ENCODE results near the gene NXPH2.
A peak's percentile ranks its signal among the peaks of the same experiment; 100 is the strongest.

The NXPH2 gene

GRCh38 chr2:138779781-138780445 lies at the start of gene NXPH2:
NXPH2 (minus strand) TSS chr2:138780390; CDS start chr2:138780241, 149 bp downstream.
- Histone ChIP-seq H4K20me1 (no peaks in the 10 kb centered on the region), H3K27me3 (no peaks in the 10 kb centered on the region), H3K4me3 (no peak within 1 kb of the TSS), H3K9ac (no peak within 1 kb of the TSS), H3K4me2 (no peak within 1 kb of the TSS), H3K9me3 (replicated peaks in 1 of 11) (peaks cover 14 to 30% (median 22%) of the 10 kb centered on the region in 11 experiments), H3K36me3 (no peaks in the 10 kb centered on the region), H3K4me1 (no peaks in the 10 kb centered on the region), H3K27ac (no peak within 1 kb of the TSS)
- no peak for TF ChIP-seq Cebpa-rat (IDR thresholded peaks at IDR 0.05)

GRCh38 chr2:138829326-138829919 lies 49.2 kb upstream of the NXPH2 start:
- no peaks in the 10 kb centered on the region for H4K20me1 ChIP-seq
- H3K4me1 ChIP-seq, result peaks cover 0 to 18% (median 5%) of the 10 kb centered on the region in 10 experiments; a peak in 6 of 20 replicates
- H3K27ac ChIP-seq, result no peak overlapping the region
- no peak for TF ChIP-seq Cebpa-rat (IDR thresholded peaks at IDR 0.05)
- no peak overlapping the region for H3K4me3 ChIP-seq
- H3K9me3 ChIP-seq (replicated peaks in 1 of 11), result no peaks in the 10 kb centered on the region
- H3K9ac ChIP-seq, result no peak overlapping the region
- H3K4me2 ChIP-seq, result no peak overlapping the region
- H3K36me3 ChIP-seq, result no peaks in the 10 kb centered on the region
- H3K27me3 ChIP-seq, result no peaks in the 10 kb centered on the region

GRCh38 chr2:138827426-138828054 lies 47.4 kb upstream of the NXPH2 start:
- H3K27me3 ChIP-seq, result no peaks in the 10 kb centered on the region
- peaks cover 0 to 11% (median 2%) of the 10 kb centered on the region in 10 experiments; a peak in 6 of 20 replicates for H3K4me1 ChIP-seq
- no peak for TF ChIP-seq Cebpa-rat (IDR thresholded peaks at IDR 0.05)
- no peaks in the 10 kb centered on the region for H4K20me1 ChIP-seq
- no peaks in the 10 kb centered on the region for H3K36me3 ChIP-seq
- no peaks in the 10 kb centered on the region for H3K9me3 ChIP-seq (replicated peaks in 1 of 11)
- H3K4me3 ChIP-seq, result no peak overlapping the region
- H3K4me2 ChIP-seq, result no peak overlapping the region
- no peak overlapping the region for H3K27ac ChIP-seq
- no peak overlapping the region for H3K9ac ChIP-seq

GRCh38 chr2:138823666-138824065 lies 43.5 kb upstream of the NXPH2 start:
- H3K4me1 ChIP-seq, result peaks cover 0 to 7% (median 0%) of the 10 kb centered on the region in 10 experiments; a peak in 1 of 20 replicates
- TF ChIP-seq Cebpa-rat (IDR thresholded peaks at IDR 0.05), result no peak
- H3K36me3 ChIP-seq, result no peaks in the 10 kb centered on the region
- H4K20me1 ChIP-seq, result no peaks in the 10 kb centered on the region
- no peaks in the 10 kb centered on the region for H3K27me3 ChIP-seq
- H3K27ac ChIP-seq, result no peak overlapping the region
- no peak overlapping the region for H3K4me2 ChIP-seq
- H3K9ac ChIP-seq, result no peak overlapping the region
- no peaks in the 10 kb centered on the region for H3K9me3 ChIP-seq (replicated peaks in 1 of 11)
- no peak overlapping the region for H3K4me3 ChIP-seq

GRCh38 chr2:138819964-138820363 lies 39.8 kb upstream of the NXPH2 start:
- Histone ChIP-seq H3K4me3 (no peak overlapping the region), H3K9me3 (replicated peaks in 1 of 11) (no peaks in the 10 kb centered on the region), H3K4me1 (no peaks in the 10 kb centered on the region), H3K27me3 (no peaks in the 10 kb centered on the region), H3K36me3 (no peaks in the 10 kb centered on the region), H3K9ac (no peak overlapping the region), H3K27ac (no peak overlapping the region), H3K4me2 (no peak overlapping the region), H4K20me1 (no peaks in the 10 kb centered on the region)
- peak in 3 of 11 experiments; percentile 14 to 64 (median 30); a peak in 2 of 22 replicates for TF ChIP-seq Cebpa-rat (IDR thresholded peaks at IDR 0.05)

- no peaks in the 10 kb centered on the region for H3K4me1 ChIP-seq
- no peak overlapping the region for H3K4me2 ChIP-seq
- TF ChIP-seq Cebpa-rat (IDR thresholded peaks at IDR 0.05), result no peak
- H3K27ac ChIP-seq, result no peak overlapping the region
- H4K20me1 ChIP-seq, result no peaks in the 10 kb centered on the region
- H3K9me3 ChIP-seq (replicated peaks in 1 of 11), result no peaks in the 10 kb centered on the region
- H3K9ac ChIP-seq, result no peak overlapping the region
- no peak overlapping the region for H3K4me3 ChIP-seq
- no peaks in the 10 kb centered on the region for H3K27me3 ChIP-seq
- H3K36me3 ChIP-seq, result no peaks in the 10 kb centered on the region
Observed at GRCh38 chr2:138818556-138818955, 38.4 kb upstream of the NXPH2 start.

- Histone ChIP-seq H3K4me1 (no peaks in the 10 kb centered on the region), H3K9ac (no peak overlapping the region), H3K9me3 (replicated peaks in 1 of 11) (no peaks in the 10 kb centered on the region), H4K20me1 (no peaks in the 10 kb centered on the region), H3K36me3 (no peaks in the 10 kb centered on the region), H3K27me3 (no peaks in the 10 kb centered on the region), H3K4me3 (no peak overlapping the region), H3K27ac (no peak overlapping the region), H3K4me2 (no peak overlapping the region)
- TF ChIP-seq Cebpa-rat (IDR thresholded peaks at IDR 0.05), result 0 out of 22 replicates have a peak, but pooled peaks of 1 of the 11 experiments have one; percentile 13
Observed at GRCh38 chr2:138814123-138814898, 34.1 kb upstream of the NXPH2 start.

GRCh38 chr2:138811431-138811830 lies 31.2 kb upstream of the NXPH2 start:
- Histone ChIP-seq H3K4me2 (no peak overlapping the region), H3K9me3 (replicated peaks in 1 of 11) (no peaks in the 10 kb centered on the region), H3K27me3 (no peaks in the 10 kb centered on the region), H4K20me1 (no peaks in the 10 kb centered on the region), H3K4me1 (no peaks in the 10 kb centered on the region), H3K36me3 (no peaks in the 10 kb centered on the region), H3K27ac (no peak overlapping the region), H3K9ac (no peak overlapping the region), H3K4me3 (no peak overlapping the region)
- no peak for TF ChIP-seq Cebpa-rat (IDR thresholded peaks at IDR 0.05)

- H3K27ac ChIP-seq, result no peak overlapping the region
Observed at GRCh38 chr2:138794724-138795123, 14.5 kb upstream of the NXPH2 start.

More at GRCh38 chr2:138794724-138795123, 14.5 kb upstream of the NXPH2 start:
- no peak overlapping the region for H3K4me3 ChIP-seq
- H3K27me3 ChIP-seq, result no peaks in the 10 kb centered on the region
- H3K4me1 ChIP-seq, result no peaks in the 10 kb centered on the region
- no peak overlapping the region for H3K4me2 ChIP-seq
- no peaks in the 10 kb centered on the region for H4K20me1 ChIP-seq
- peaks cover 0 to 13% (median 5%) of the 10 kb centered on the region in 11 experiments; a peak in 10 of 22 replicates for H3K9me3 ChIP-seq (replicated peaks in 1 of 11)
- no peaks in the 10 kb centered on the region for H3K36me3 ChIP-seq
- TF ChIP-seq Cebpa-rat (IDR thresholded peaks at IDR 0.05), result no peak
- no peak overlapping the region for H3K9ac ChIP-seq

Measured in BLaER1 treated with 17β-estradiol and CSF1 and Interleukin-3, amounts not matched to agents 10 nM and 100 nM (cell line).